WI38 (cell line): ENCODE data around the gene GSDMA.
"Not testable (repeated sequence)": the region's sequence is repeated elsewhere in the genome, so short reads cannot be mapped to it uniquely, and the experiment has no call there.

Source experiments
- H3K4me3 ChIP-seq: 2 replicates; pipeline ENCODE4 v1.5.1; 2011; ENCODE audit warnings: low read depth, mild to moderate bottlenecking, control low read depth, low read length
- CTCF ChIP-seq: IDR thresholded peaks from 2 replicates; pipeline ENCODE4 v1.5.1; 2012; ENCODE audit warnings: low read depth, mild to moderate bottlenecking, control low read depth, low read length

The GSDMA gene

GRCh38 chr17:39994448-39994847, 31.6 kb downstream of the GSDMA start:
- TF ChIP-seq CTCF, result no peak
- no peak overlapping the region for H3K4me3 ChIP-seq

DNA sequence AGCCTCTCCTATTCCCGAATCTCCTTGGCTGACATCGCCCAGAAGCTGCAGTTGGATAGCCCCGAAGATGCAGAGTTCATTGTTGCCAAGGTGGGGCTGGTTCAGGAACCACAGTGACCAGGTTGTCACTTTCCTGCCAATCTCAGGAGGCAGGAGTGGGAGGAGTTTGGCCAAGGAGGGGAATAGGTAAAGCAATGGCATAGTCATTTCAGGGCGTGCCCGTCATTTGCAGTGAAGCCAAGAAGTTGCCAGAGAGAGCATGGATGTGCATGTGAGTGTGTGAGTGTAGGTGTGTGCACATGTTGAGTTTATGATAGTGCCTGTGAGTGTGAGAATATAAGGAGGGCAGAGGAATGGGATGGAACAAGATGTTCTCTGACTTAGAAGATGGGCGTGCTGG, 32.6 kb downstream of the GSDMA start:
- no peak for TF ChIP-seq CTCF
- no peak overlapping the region for H3K4me3 ChIP-seq

GRCh38 chr17:39996162-39996561, 33.4 kb downstream of the GSDMA start:
- no peak overlapping the region for H3K4me3 ChIP-seq
- no peak for TF ChIP-seq CTCF

DNA sequence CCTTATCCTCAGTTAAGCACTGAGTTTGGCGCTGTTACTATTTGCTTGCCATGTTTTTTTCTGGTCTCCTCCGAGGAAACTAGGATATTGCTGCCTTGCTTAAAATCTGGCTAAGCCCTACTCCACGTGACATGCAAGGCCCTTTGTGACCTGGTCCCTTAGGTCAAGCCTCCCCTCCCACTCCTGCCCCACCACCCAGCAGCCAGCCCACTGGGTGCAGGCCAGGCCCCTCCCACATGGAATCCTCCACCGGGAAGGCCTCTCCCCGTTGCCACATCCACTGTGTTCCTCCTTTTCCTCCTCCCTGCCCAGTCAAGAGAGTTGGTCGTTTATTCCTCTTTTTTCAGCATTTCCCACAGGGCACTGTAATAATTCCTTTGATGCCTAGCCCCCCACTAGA, 34.0 kb downstream of the GSDMA start:
- no peak overlapping the region for H3K4me3 ChIP-seq

GRCh38 chr17:39997543-39997942, 34.7 kb downstream of the GSDMA start:
- no peak overlapping the region for H3K4me3 ChIP-seq
- TF ChIP-seq CTCF, result no peak

More for the DNA sequence above, 34.0 kb downstream of the GSDMA start:
- TF ChIP-seq CTCF, result no peak

DNA sequence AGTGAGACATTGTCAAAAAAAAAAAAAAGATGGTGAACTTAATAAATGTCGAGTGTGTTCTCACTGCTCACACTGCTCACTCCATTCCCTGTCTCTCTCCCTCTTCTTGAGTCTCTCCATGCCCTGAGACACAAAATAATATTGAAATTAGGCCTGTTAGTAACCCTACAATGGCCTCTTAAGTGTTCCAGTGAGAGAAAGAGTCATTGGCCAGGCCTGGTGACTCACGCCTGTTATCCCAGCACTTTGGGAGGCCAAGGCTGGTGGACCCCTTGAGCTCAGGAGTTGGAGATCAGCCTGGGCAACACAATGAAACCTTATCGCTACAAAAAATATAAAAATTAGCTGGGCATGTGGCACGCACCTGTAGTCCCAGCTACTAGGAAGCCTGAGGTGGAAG, 36.3 kb downstream of the GSDMA start:
- no peak for TF ChIP-seq CTCF
- H3K4me3 ChIP-seq, result no peak overlapping the region

DNA sequence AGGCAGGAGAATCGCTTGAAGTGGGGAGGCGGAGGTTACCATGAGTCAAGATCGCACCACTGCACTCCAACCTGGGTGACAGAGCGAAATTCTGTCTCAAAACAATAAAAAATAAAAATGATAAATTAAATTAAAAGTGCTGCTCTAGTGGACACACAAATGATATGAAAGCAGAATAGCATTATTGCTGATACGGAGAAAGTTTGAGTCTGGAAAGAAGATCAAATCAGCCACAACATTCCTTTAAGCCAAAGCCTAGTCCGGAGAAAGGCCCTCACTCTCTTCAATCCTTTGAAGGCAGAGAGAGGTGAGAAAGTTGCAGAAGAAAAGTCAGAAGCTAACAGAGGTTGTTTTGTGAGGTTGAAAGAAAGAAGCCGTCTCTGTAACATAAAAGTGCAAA, 37.4 kb downstream of the GSDMA start:
- TF ChIP-seq CTCF, result no peak

GRCh38 chr17:40001335-40001734, 38.5 kb downstream of the GSDMA start:
- H3K4me3 ChIP-seq, result not testable (repeated sequence)

More for the DNA sequence above, 37.4 kb downstream of the GSDMA start:
- no peak overlapping the region for H3K4me3 ChIP-seq
